Kidney capillary endothelial cell (primary cell): ENCODE data around the gene KIAA1958.

Source experiments
- DNase-seq: peaks from one replicate; pipeline ENCODE4 v3.0.0-alpha.2; 2018; ENCODE audit warnings: low spot score

Gene KIAA1958, protein sequence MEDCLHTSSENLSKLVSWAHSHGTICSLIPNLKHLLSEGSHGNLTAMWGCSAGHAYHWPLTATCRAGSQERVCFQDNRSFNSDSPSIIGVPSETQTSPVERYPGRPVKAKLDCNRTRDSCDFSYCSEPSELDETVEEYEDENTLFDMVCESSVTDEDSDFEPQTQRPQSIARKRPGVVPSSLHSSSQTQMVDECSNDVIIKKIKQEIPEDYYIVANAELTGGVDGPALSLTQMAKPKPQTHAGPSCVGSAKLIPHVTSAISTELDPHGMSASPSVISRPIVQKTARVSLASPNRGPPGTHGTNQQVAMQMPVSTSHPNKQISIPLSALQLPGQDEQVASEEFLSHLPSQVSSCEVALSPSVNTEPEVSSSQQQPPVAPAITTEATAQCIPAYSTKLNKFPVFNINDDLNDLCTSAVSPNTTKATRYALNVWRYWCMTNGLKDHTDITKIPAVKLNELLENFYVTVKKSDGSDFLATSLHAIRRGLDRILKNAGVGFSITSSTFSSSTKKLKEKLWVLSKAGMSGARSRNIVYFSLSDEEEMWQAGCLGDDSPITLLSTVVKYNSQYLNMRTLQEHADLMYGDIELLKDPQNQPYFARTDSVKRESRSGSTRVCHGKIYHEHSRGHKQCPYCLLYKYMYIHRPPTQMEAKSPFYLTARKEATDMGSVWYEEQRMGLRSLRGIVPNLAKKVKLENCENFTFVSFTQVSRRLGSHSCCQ

DNA sequence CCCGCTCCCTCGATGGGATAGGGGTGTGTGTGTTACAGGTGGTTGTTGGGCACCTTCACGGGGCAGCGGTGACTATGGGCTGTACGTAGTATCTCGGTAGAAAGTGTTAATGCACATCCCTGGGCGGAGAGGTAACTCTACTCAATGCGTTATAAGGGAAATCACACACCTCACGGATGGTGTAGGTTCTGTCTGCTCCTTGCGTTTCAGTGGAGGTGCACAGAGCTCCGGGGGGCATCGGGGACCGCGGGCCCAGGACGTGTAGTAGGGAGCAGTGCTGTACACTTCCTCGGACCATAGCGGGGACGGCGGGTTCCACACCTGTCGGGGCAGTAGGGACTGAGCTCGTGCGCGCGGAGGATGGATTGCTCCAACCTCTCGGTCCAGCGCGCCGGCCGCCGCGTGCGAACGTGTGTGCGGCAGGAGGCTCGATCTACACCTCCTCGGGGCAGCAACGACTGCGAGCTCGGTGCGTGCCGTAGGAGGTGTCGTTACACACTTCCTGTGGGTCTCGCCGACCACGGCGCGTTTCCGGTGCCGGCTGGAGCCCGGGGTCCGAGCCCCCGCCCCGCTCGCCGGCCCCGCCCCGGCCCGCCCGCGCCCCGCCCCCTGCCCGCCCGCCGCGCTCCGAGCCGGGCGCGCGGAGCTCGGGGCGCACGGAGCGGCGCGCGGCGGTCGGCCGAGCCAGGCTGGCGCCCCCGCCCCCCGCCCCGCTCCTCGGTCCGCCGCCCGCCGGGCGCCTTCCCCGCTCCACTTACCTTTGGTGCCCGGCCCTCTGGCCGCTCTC lies at the start of gene KIAA1958:
KIAA1958 (plus strand) TSS at position 607 of the 787 bp plus-strand sequence. CDS start 87,254 bp downstream, outside the sequence.
- peak; percentile 52 for DNase-seq

- DNase-seq, result no peak
These were observed 49.2 kb upstream of the KIAA1958 start for GRCh38 chr9:112437406-112437805.

DNA sequence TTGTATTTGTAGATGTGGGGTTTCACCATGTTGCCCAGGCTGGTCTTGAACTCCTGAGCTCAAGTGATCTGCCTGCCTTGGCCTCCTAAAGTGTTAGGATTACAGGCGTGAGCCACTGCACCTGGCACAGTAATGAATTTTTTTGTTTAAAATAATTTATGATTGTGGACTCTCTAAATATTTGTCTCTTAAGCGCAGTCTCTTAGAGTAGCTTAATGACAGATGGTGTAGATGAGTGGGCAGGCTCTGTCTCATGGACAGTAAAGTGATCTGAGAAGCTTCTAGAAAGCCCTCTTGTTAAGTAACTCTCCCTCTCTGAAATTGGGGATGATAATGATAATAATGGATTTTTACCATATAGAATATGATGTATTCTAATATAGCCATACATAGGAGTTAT lies 47.5 kb upstream of the KIAA1958 start:
- no peak for DNase-seq

DNA sequence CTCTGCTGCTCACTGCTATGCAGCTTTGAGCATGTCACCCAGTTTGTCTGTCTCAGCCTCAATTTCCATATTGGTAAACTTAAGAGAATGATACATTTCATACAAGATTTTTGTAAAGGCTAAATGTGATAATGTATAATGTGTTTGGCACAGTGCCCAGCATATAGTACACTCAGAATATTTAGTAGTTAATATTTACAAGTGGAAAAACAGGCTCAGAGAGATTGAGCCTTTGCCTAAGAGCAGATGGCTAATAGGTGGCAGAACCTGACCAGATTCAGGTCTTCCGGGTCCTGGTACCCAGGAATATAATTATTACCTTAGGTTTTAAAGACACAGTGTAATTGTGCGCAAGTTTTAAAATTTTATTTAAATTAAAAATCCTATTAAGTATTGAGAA lies 46.8 kb upstream of the KIAA1958 start:
- no peak for DNase-seq

GRCh38 chr9:112443200-112443599 lies 43.4 kb upstream of the KIAA1958 start:
- no peak for DNase-seq

DNA sequence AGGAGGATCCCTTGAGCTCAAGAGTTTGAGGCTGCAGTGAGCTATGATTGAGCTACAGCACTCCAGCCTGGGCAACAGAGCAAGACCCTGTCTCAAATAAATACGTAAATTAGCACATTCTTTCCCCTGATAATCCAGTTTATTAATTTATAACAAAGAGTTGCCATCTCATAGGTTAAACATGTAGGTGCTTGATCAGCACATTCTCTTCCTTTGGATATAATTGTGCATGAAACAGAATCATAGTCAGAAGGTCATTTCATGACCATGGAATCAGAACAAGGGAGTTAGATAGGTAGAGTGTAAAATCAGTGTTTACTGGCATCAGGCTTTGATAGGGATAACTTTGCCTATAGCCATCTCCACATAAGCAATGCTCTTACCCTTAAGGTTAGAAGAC lies 43.0 kb upstream of the KIAA1958 start:
- no peak for DNase-seq

DNA sequence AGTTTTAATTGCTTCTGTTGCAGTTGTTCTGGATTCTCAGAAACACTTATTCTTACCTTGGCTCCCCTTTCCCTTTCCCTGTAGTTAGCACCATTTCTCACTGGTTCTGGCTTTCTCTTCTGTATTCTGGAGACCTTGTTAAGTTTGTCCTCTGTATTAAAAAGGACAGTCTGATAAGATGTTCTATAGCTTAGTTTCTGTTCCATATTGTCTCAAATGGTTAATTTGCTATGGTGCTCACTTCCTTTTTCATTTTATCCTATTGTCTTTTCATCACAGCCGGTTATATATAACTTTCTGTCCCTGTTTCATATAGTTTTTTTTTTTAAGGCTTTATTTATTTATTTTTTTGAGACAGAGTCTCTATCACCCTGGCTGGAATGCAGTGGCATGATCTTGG lies 41.4 kb upstream of the KIAA1958 start:
- no peak for DNase-seq

GRCh38 chr9:112446080-112446479 lies 40.5 kb upstream of the KIAA1958 start:
- DNase-seq, result no peak

GRCh38 chr9:112446526-112446925 lies 40.1 kb upstream of the KIAA1958 start:
- DNase-seq, result no peak

DNA sequence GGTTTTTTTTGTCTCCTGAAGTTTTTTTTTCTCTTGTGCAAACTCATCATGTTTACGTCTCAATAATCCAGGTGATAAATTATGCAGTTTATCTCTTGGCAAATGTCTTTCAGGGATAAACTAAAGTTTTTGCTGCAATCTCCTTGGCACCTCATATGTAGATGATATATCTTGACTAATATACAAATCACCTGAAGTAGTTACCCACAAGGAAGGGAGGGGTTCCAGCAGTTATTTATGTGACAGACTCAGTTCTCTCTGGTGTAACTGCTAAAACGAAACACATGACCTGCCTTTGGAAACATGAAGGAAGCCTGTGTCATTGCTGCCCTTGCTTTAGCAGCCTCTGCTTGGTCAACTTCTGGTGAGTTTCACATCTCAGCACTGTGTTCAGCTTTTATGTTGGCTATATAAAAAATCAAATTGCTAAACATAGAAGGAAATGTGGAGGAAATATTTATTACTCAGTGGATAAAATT lies 39.3 kb upstream of the KIAA1958 start:
- DNase-seq, result no peak

- no peak for DNase-seq
These were observed 23.8 kb upstream of the KIAA1958 start for GRCh38 chr9:112462855-112463254.

DNA sequence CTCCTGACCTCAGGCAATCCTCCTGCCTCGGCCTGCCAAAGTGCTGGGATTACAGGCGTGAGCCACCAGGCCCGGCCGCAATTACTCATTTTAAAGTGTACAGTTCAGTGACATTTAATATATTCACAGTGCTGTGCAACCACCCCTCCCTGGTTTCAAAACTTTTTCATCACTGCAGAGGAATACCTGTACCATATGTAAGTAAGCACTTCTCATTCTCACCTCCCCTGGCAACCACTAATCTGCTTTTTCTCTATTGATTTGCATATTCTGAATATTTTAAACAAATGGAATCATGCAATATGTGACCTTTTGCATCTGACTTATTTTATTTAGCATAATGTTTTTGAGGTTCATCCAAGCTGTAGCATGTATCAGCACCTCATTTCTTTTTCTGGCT lies 21.3 kb upstream of the KIAA1958 start:
- DNase-seq, result no peak

- no peak for DNase-seq
These were observed 13.6 kb upstream of the KIAA1958 start for GRCh38 chr9:112472996-112473395.

DNA sequence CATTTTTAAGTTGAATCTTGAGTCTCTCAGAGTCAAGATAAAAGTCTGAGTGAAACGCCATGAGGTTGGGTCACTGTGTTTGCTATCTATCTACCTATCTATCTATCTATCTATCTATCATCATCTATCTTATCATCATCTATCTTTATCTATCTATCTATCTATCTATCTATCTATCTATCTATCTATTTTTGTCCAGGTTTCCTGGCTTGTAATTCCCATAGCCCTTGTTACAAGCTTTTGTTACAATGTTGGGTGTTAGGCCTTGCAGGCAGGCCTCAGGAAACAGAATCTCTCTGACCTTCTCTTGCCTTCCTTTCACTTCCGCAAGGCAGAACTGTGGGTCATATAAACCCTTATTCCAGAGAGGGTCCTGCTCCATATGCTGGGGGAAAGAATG lies 12.6 kb upstream of the KIAA1958 start:
- DNase-seq, result no peak

GRCh38 chr9:112475318-112475717 lies 11.3 kb upstream of the KIAA1958 start:
- no peak for DNase-seq

DNA sequence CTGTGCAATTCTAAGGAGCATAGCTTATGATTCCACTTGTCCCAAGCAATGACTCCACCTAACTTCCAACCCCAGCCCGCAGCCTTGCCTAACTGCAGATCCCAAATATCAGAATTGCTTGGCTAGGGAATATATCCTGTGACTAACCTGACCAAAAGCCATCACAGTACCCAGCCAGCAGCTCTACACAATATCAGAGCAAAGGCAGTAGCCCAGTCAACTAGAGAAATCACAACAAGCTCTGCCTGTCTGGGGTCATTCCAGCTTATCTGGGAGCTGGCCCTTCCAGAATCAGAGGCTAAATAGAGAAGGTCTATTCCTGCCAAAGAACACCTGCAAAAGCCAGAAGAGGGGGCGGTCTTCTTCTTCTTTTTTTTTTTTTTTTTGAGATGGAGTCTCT lies 9.3 kb upstream of the KIAA1958 start:
- no peak for DNase-seq

GRCh38 chr9:112479221-112479620 lies 7.4 kb upstream of the KIAA1958 start:
- DNase-seq, result no peak

DNA sequence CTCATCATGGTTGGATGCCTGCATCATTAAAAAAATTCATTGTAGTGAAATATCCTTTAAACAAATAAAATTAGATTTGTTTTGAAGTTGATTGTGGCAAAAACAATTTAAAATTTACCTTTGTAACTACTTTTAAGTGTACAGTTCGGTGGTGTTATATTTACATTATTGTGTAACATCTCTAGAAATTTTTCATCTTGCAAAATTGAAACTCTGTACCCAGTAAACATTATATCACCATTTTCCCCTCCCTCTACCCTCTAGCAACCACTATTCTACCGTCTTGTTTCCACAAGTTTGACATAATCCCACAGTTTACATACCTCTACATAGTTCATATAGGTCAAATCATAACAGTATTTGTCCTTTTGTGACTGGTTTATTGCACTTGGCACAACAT lies 2.0 kb upstream of the KIAA1958 start:
- no peak for DNase-seq

- no peak for DNase-seq
These were observed 1.1 kb upstream of the KIAA1958 start for GRCh38 chr9:112485574-112485973.

DNA sequence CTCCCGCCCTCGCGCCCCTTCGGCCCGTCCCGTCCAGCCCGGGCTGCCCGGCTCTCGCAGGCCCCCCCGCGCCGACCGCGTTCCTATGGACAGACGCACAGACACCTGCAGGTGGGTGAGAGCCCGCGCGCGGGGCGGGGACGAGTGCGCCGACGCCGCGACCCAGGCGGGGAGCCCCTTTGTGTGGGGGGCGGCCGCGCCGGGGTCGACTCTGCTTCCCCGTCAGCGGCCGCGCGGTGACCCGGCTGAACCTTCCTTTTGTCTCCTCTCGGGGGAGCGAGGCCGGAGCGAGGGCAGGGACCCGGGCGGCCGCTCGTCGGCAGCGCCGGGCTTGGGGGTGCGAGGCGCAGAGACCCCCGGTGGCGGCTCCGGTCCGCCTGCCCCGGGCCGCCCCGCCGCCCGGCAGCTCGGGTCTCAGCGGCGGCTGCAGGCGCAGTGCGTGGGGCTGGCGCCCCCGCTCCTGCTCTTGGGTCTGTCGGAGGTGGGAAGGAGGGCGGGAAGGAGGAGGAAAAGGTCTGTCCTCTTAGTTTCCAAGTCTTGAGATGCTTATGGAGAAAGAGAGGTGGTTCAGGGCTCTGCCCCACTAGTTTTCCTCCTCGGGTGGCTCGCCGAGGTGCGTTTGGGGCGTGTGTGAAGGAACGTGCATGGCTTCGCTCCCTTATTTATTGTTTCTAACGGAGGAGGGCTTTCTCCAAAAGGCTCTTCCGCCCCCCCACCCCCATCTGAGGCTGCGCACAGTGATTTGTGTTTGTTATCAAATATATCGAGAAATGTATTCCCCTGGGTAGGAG lies 576 bp downstream of the KIAA1958 start:
- DNase-seq, result peak; percentile 12

DNA sequence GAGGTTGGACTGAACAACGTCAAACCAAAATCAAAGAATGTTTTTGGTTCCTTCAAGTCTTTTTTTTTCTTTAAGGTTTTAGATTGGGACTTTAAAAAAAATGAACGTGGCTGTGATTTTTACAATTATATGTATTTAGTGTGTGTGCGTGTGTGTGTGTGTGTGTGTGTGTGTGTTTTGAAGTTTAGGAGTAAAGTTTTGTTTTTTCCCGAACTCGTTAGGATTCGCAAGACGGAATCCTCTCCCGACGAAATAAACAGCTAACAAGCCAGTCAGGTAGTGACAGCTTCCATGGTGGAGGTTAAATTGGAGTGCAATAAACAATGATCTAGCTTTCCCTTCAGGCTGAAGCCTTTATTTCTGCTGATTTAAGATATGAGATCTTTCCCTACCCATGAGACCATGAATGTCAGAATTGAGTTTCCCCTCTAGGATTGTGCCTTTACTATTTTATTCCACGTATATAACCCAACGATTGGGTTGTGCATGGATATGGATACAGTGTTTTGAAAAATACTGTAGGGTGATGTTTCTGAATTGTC lies 1.2 kb downstream of the KIAA1958 start:
- no peak for DNase-seq
